ENCODE results near the gene USP10. TPM values are rescaled to one million over a fixed set of nuclear protein-coding genes. Genes with fewer than 3 reads are reported as not detected.

USP10 gene
- polyA plus RNA-seq, 1 donor, result 63.2 TPM

GRCh38 chr16:84825896-84826557, 126.2 kb downstream of the USP10 start:
- no peak for DNase-seq

GRCh38 chr16:84826558-84826941, 126.8 kb downstream of the USP10 start:
- no peak for DNase-seq

- DNase-seq, result no peak
Observed at GRCh38 chr16:84827131-84827574, 127.4 kb downstream of the USP10 start.

- DNase-seq, result no peak
Observed at GRCh38 chr16:84827897-84828296, 128.1 kb downstream of the USP10 start.

- no peak for DNase-seq
Observed at GRCh38 chr16:84828322-84828721, 128.5 kb downstream of the USP10 start.

Other genes with a start within 250 kb of the USP10 start
- 10.9 TPM for gene MEAK7, start 195.3 kb upstream of the USP10 start, polyA plus RNA-seq (ENCODE audit: insufficient read length)
- gene COTL1, start 81.9 kb upstream of the USP10 start, polyA plus RNA-seq (ENCODE audit: insufficient read length), result 30.5 TPM
- gene KLHL36, start 51.5 kb upstream of the USP10 start, polyA plus RNA-seq (ENCODE audit: insufficient read length), result 14.2 TPM
- 6.2 TPM for gene CRISPLD2, start 120.0 kb downstream of the USP10 start, polyA plus RNA-seq (ENCODE audit: insufficient read length)

Data from hindlimb muscle (tissue), 1 donor.